ENCODE data around the gene BPIFB4. TPM values are rescaled to one million over a fixed set of nuclear protein-coding genes. Genes with fewer than 3 reads are reported as not detected.
"Not testable (repeated sequence)": the region's sequence is repeated elsewhere in the genome, so short reads cannot be mapped to it uniquely, and the experiment has no call there.

The BPIFB4 gene
- total RNA-seq, 1 experiment from 2014 or later: not detected

DNA sequence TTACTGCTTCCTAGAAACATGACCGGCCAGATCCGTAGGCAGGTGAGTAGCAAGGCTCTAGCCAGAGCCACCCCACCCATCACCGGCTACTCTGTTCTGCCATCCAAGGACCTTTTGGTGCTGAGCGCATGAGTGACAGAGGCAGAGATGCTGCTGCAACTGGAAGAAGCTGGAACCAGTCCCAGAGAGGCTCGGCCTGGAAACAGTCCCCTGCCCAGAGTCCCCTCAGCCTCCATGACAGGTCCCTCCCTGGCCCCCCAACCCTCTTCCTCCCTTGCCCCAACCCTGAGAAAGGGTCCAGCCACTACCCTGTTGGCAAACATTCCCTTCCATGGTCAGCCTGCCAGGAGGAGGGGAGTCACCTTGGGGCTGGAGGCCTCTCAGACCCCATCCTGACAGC is 31.9 kb downstream of the BPIFB4 start:
- BruUV-seq (replicated peaks): no TSS peak
- Mint-ChIP-seq H3K4me3 (ENCODE audit: low read depth, unreplicated experiment) (no peak overlapping the region), H3K27me3 (ENCODE audit: unreplicated experiment) (peaks cover 78% of the 10 kb centered on the region), H3K4me1 (ENCODE audit: low read depth, unreplicated experiment) (no peaks in the 10 kb centered on the region), H3K9me3 (ENCODE audit: low read depth, unreplicated experiment) (no peaks in the 10 kb centered on the region), H3K27ac (ENCODE audit: unreplicated experiment) (no peak overlapping the region), H3K36me3 (ENCODE audit: insufficient read depth, unreplicated experiment) (no peaks in the 10 kb centered on the region)
- CTCF ChIA-PET: no interaction called here
- no peak for DNase-seq
- intact Hi-C loops (cut with micrococcal nuclease; ENCODE audit: unreplicated experiment): no loop called here
- TF ChIP-seq, protein P1, sequence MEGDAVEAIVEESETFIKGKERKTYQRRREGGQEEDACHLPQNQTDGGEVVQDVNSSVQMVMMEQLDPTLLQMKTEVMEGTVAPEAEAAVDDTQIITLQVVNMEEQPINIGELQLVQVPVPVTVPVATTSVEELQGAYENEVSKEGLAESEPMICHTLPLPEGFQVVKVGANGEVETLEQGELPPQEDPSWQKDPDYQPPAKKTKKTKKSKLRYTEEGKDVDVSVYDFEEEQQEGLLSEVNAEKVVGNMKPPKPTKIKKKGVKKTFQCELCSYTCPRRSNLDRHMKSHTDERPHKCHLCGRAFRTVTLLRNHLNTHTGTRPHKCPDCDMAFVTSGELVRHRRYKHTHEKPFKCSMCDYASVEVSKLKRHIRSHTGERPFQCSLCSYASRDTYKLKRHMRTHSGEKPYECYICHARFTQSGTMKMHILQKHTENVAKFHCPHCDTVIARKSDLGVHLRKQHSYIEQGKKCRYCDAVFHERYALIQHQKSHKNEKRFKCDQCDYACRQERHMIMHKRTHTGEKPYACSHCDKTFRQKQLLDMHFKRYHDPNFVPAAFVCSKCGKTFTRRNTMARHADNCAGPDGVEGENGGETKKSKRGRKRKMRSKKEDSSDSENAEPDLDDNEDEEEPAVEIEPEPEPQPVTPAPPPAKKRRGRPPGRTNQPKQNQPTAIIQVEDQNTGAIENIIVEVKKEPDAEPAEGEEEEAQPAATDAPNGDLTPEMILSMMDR (IDR thresholded peaks at IDR 0.05; ENCODE audit: unreplicated experiment): no peak

DNA sequence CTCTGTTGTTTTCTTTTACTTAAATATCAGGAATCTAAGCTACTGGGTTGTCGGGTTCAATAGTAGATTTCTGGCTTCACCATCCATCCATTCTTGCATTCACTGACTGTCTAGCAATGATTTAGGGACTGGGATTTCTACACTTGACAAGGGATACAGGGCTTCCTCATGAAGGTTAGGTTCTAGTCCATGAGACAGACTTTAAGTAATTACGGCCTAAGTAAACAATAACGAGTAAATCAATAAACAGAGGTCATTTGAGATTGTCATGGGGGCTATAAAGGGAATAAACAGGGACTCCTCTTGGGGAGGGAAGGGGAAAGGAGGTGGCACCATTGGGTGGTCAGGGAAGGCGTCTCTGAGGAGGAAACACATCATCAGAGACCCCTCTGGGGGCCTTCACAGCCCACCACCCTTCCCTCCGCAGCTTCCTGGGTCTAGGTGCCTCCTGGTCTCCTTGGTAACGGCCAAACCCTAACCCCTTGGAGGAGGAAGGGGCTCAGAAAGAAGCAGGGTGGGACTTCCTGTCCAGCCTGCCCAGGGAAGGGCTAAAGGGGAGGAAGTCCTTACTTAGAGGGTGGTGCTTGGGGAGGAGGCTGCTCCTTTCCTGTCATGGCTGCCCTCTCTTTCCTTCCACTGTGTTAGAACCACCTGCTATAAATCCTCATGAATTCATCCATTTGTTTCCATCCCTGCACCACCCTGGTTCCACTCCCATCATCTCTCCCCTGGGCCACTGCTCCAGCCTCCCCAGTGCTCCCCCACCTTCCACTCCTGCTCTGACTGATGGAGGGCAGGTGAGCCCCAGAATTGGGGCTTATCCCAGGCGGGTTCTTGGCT is 33.3 kb downstream of the BPIFB4 start:
- H3K4me1 Mint-ChIP-seq (ENCODE audit: low read depth, unreplicated experiment): no peaks in the 10 kb centered on the region
- BruUV-seq (replicated peaks): no TSS peak
- DNase-seq: no peak
- peaks cover 64% of the 10 kb centered on the region for H3K27me3 Mint-ChIP-seq (ENCODE audit: unreplicated experiment)
- intact Hi-C loops (cut with micrococcal nuclease; ENCODE audit: unreplicated experiment): no loop called here
- H3K4me3 Mint-ChIP-seq (ENCODE audit: low read depth, unreplicated experiment): no peak overlapping the region
- CTCF ChIA-PET: no interaction called here
- H3K27ac Mint-ChIP-seq (ENCODE audit: unreplicated experiment): no peak overlapping the region
- no peaks in the 10 kb centered on the region for H3K36me3 Mint-ChIP-seq (ENCODE audit: insufficient read depth, unreplicated experiment)
- TF ChIP-seq, protein P1 (IDR thresholded peaks at IDR 0.05; ENCODE audit: unreplicated experiment): no peak
- no peaks in the 10 kb centered on the region for H3K9me3 Mint-ChIP-seq (ENCODE audit: low read depth, unreplicated experiment)

DNA sequence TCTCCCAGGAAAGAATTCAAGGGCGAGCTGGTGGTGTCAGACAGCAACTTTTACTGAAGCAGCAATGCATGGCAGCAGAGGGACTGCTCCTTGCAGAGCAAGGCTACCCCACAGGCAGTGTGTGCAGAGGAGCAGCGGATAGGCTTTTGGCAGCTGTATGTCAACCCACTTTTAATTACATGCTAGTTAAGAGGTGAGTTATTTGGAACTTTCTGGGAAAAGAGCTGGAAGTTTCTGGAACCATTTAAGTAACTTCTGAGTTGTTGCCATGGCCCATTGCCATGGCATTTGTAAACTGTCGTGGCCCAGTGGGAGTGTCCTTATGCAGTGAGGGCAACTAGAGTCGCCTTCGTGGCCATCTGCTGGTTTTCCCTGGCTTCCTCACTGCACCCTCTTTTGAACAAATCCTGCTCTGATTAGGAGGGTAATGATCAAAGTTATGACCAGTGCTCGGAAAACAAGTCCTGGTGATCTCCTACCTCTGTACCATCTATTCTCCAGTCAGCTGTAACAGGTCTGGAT is 34.0 kb downstream of the BPIFB4 start:
- Mint-ChIP-seq H3K4me1 (ENCODE audit: low read depth, unreplicated experiment) (no peaks in the 10 kb centered on the region), H3K36me3 (ENCODE audit: insufficient read depth, unreplicated experiment) (no peaks in the 10 kb centered on the region), H3K4me3 (ENCODE audit: low read depth, unreplicated experiment) (no peak overlapping the region), H3K27ac (ENCODE audit: unreplicated experiment) (no peak overlapping the region), H3K27me3 (ENCODE audit: unreplicated experiment) (peaks cover 62% of the 10 kb centered on the region), H3K9me3 (ENCODE audit: low read depth, unreplicated experiment) (no peaks in the 10 kb centered on the region)
- intact Hi-C loops (cut with micrococcal nuclease; ENCODE audit: unreplicated experiment): no loop called here
- BruUV-seq (replicated peaks): no TSS peak
- DNase-seq: no peak
- TF ChIP-seq, protein P1 (IDR thresholded peaks at IDR 0.05; ENCODE audit: unreplicated experiment): no peak
- CTCF ChIA-PET: no interaction called here

DNA sequence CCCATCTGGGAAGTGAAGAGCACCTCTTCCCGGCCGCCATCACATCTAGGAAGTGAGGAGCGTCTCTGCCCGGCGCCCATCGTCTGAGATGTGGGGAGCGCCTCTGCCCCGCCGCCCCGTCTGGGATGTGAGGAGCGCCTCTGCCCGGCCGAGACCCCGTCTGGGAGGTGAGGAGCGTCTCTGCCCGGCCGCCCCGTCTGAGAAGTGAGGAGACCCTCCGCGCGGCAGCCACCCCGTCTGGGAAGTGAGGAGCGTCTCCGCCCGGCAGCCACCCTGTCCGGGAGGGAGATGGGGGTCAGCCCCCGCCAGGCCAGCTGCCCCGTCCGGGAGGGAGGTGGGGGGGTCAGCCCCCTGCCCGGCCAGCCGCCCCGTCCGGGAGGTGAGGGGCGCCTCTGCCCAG is 36.1 kb downstream of the BPIFB4 start:
- DNase-seq; H3K9me3 Mint-ChIP-seq (ENCODE audit: low read depth, unreplicated experiment); intact Hi-C loops (cut with micrococcal nuclease; ENCODE audit: unreplicated experiment); H3K36me3 Mint-ChIP-seq (ENCODE audit: insufficient read depth, unreplicated experiment); BruUV-seq (replicated peaks); H3K27ac Mint-ChIP-seq (ENCODE audit: unreplicated experiment); CTCF ChIA-PET; H3K4me3 Mint-ChIP-seq (ENCODE audit: low read depth, unreplicated experiment); H3K4me1 Mint-ChIP-seq (ENCODE audit: low read depth, unreplicated experiment): not testable (repeated sequence)
- peaks cover 56% of the 10 kb centered on the region for H3K27me3 Mint-ChIP-seq (ENCODE audit: unreplicated experiment)

Measured in Calu3 (cell line).